22Rv1 (cell line): Measurements from ENCODE around the gene SND1.

Source experiments
- H3K27ac ChIP-seq: fragments of 450-650 bp; 2 replicates; pipeline ENCODE4 v1.5.1; 2017
- ZFX ChIP-seq: fragments of 450-650 bp; IDR thresholded peaks from 2 replicates; pipeline ENCODE4 v1.6.1; 2017; ENCODE audit warnings: antibody characterized with exemption, borderline replicate concordance
- TF ChIP-seq, protein P1 (sequence below): fragments of 450-650 bp; IDR thresholded peaks from 2 replicates; pipeline ENCODE4 v1.5.1; 2017; ENCODE audit warnings: mild to moderate bottlenecking

Gene SND1

GRCh38 chr7:128039544-128039953, 387.6 kb downstream of the SND1 start:
- no peak overlapping the region for H3K27ac ChIP-seq
- TF ChIP-seq, protein P1, sequence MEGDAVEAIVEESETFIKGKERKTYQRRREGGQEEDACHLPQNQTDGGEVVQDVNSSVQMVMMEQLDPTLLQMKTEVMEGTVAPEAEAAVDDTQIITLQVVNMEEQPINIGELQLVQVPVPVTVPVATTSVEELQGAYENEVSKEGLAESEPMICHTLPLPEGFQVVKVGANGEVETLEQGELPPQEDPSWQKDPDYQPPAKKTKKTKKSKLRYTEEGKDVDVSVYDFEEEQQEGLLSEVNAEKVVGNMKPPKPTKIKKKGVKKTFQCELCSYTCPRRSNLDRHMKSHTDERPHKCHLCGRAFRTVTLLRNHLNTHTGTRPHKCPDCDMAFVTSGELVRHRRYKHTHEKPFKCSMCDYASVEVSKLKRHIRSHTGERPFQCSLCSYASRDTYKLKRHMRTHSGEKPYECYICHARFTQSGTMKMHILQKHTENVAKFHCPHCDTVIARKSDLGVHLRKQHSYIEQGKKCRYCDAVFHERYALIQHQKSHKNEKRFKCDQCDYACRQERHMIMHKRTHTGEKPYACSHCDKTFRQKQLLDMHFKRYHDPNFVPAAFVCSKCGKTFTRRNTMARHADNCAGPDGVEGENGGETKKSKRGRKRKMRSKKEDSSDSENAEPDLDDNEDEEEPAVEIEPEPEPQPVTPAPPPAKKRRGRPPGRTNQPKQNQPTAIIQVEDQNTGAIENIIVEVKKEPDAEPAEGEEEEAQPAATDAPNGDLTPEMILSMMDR, result no peak
- no peak for TF ChIP-seq ZFX

DNA sequence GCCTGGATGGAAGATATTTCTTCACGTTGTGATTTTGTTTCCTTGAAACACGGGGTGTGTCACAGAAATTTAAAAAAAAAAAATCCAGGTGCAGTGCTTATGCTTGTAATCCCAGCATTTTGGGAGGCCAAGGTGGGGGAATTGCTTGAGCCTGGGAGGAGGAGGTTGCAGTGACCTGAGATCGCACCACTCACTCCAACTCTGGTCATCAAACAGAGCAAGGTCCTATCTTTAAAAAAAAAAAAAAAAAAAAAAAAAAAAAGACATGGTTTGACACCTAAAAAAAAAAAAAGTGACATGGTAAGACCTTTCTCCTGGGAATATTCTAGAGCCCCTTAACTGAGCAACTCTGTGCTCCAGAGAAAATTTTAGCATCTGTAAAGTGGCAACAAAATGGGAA, 388.2 kb downstream of the SND1 start:
- TF ChIP-seq ZFX, result no peak
- TF ChIP-seq, protein P1, result no peak
- no peak overlapping the region for H3K27ac ChIP-seq

DNA sequence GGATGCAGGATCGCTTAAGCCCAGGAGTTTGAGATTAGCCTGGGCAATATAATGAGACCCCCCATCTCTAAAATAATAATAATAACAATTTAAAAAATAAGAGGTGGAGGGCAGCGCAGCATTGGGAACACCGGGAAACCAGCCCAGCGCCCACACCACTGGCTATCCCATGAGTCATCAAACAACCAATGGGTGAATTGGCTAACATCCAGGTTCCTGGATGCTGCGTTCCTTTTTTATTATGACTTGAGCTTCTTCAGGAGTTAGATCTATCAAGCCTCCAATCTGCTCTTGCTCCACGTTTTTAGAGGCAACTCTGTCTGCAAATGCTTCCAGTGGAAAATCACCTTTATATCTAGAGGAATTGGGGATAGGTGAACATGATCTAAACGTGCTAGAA, 389.2 kb downstream of the SND1 start:
- no peak overlapping the region for H3K27ac ChIP-seq
- no peak for TF ChIP-seq ZFX
- TF ChIP-seq, protein P1, result no peak

DNA sequence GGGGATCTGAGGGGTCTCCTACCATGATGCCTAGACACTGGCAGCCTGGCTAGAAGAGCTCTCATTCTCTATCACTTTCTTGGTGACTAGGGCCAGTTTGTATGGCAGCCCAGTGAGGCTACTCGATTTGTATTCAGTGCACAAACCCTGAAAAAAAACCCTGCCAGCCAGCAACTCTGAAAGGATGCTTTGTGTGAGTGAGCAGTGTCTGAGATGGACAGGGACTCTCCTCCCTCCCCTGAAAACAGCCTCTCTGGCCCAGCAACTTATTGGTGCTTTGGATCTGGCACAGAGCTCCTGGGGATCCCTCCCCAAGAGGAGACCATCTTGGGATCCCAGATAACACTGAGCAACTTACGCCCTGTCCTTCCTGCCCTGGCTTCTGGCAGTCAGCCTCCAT, 390.0 kb downstream of the SND1 start:
- no peak overlapping the region for H3K27ac ChIP-seq
- TF ChIP-seq, protein P1, result no peak
- no peak for TF ChIP-seq ZFX

GRCh38 chr7:128044064-128044463, 392.1 kb downstream of the SND1 start:
- no peak overlapping the region for H3K27ac ChIP-seq
- TF ChIP-seq, protein P1, result no peak
- no peak for TF ChIP-seq ZFX

DNA sequence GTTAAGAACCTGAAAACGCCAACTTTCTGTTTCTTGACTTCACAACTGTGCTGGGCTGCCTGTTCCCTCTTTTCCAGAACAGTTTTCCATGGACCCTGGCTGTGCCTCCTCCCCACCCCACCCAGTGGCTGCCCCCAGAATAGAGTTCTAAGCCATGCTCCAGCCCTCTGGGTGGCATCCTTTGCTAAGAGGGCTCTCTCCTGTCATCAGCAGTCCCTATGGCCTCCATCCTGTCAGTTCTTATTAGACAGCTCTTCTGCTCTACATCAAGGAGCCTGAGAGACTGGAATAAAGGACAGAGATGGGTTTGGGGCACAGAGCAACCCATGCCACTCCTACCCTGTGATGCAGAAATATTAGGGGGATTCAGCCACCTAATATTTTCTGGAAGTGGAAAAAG, 393.2 kb downstream of the SND1 start:
- no peak overlapping the region for H3K27ac ChIP-seq
- TF ChIP-seq, protein P1, result no peak
- TF ChIP-seq ZFX, result no peak

DNA sequence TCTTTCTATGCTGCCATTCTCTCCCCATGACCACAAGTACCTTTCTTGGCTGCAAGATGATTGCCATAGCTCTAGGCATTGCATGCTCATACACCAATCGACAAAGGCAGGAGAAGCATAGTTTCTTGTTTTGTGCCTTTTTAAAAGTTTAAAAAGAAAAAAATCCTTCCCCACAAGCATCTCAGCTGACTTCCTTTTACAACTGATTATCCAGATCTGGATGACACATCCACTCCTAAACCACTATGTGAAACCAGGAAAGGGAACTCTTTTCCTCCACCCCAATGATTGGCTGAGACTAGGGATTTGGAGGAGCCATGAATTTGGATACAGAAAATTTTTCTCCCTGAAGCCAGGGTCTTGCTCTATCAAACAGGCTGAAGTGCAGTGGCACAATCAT, 393.8 kb downstream of the SND1 start:
- TF ChIP-seq, protein P1, result no peak
- no peak for TF ChIP-seq ZFX
- no peak overlapping the region for H3K27ac ChIP-seq
